K562 (cell line): ENCODE results near the gene NOP14. TPM values are rescaled to one million over a fixed set of nuclear protein-coding genes. Genes with fewer than 3 reads are reported as not detected.

Source experiments
- ATAC-seq: fragments of 200-7000 bp; cut with Tn5 transposase; 3 replicates; pipeline ENCODE4 v1.9.1; 2020; ENCODE audit warnings: moderate library complexity
- BruUV-seq: library from RNA; stranded (reverse); fragments of 400-500 nt; replicated peaks from 2 replicates; lab custom pipeline; 2021; lab: Mats Ljungman, UMichigan
- CTCF ChIA-PET: fragments of 300-600 bp; formaldehyde crosslinking; extraction: SDS; loops from one replicate; lab custom pipeline; 2021; ENCODE audit warnings: low intra/inter-chr PET ratio; lab: Yijun Ruan, JAX
- POLR2A ChIA-PET: fragments of 300-600, 350-650 bp; sonication (Branson Sonifier 250); formaldehyde crosslinking; extraction: SDS; loops from one replicate; lab custom pipeline; 2021; ENCODE audit warnings: antibody characterized with exemption, inconsistent platforms; lab: Yijun Ruan, JAX
- DNase-seq, 4 experiments: peaks; one replicate each; pipeline versions ENCODE4 v3.0.0 to v3.0.0-alpha.2; 2011 to 2018; ENCODE audit warnings: low spot score in 3 of 4, mixed read lengths in 3 of 4; ENCODE audit errors: extremely low read depth in 1 of 4
- FAIRE-seq: peaks from 2 replicates; lab custom pipeline; 2011; peaks lifted over from hg19 to GRCh38; lab: Jason Lieb, UNC
- H2AFZ ChIP-seq: 2 replicates; pipeline ENCODE4 v1.6.0; 2011; ENCODE audit warnings: low read depth, low read length, control low read depth, inconsistent platforms
- H3K27ac ChIP-seq: fragments of 200-600 bp; 3 replicates; pipeline ENCODE4 v1.8.0; 2011; ENCODE audit warnings: low read depth, mild to moderate bottlenecking, control low read depth, inconsistent platforms, low read length, moderate library complexity, mixed read lengths; ENCODE audit errors: extremely low read depth
- H3K27me3 ChIP-seq, 2 experiments: fragments of 300-600 bp in 1 of 2; 2 replicates in 1 of 2; 3 replicates in 1 of 2; pipeline versions ENCODE4 v1.6.0 to v1.8.0; 2011; ENCODE audit warnings: inconsistent platforms in 2 of 2, low read length in 2 of 2, mild to moderate bottlenecking in 1 of 2, mixed read lengths in 1 of 2, moderate library complexity in 1 of 2; ENCODE audit not compliant: control insufficient read depth in 2 of 2, insufficient read depth in 2 of 2
- H3K36me3 ChIP-seq: fragments of 300-600 bp; 3 replicates; pipeline ENCODE4 v1.8.0; 2011; ENCODE audit warnings: mild to moderate bottlenecking, low read length, inconsistent platforms; ENCODE audit not compliant: control insufficient read depth, insufficient read depth
- H3K4me1 ChIP-seq, 2 experiments: fragments of 200-600 bp in 1 of 2; replicated peaks in 1 of 2; 2 replicates in 1 of 2; 3 replicates in 1 of 2; pipeline versions ENCODE4 v1.5.1 to v1.8.0; 2011; ENCODE audit warnings: inconsistent platforms in 2 of 2, low read length in 2 of 2, mild to moderate bottlenecking in 1 of 2, mixed read lengths in 1 of 2, moderate library complexity in 1 of 2; ENCODE audit not compliant: control insufficient read depth in 2 of 2, insufficient read depth in 2 of 2
- H3K4me2 ChIP-seq: 2 replicates; pipeline ENCODE4 v1.6.1; 2011; ENCODE audit warnings: low read length, control low read depth, inconsistent platforms, mixed read lengths; ENCODE audit not compliant: insufficient read depth
- H3K4me3 ChIP-seq: fragments of 200-600 bp; sonication (generic), shearing (Covaris generic); 2 replicates; pipeline ENCODE4 v1.5.1; 2016; ENCODE audit warnings: control low read depth, inconsistent platforms
- H3K79me2 ChIP-seq: fragments of 200-600 bp; 3 replicates; pipeline ENCODE4 v1.8.0; 2011; ENCODE audit warnings: low read length, inconsistent platforms; ENCODE audit not compliant: control insufficient read depth, insufficient read depth
- H3K9ac ChIP-seq, 2 experiments: 2 replicates each; pipeline versions ENCODE4 v1.6.0 to v1.6.1; 2011; ENCODE audit warnings: low read depth in 2 of 2, low read length in 2 of 2, control low read depth in 1 of 2, inconsistent platforms in 1 of 2, mild to moderate bottlenecking in 1 of 2, mixed read lengths in 1 of 2; ENCODE audit not compliant: insufficient read depth in 1 of 2
- H3K9me1 ChIP-seq: one replicate; pipeline ENCODE4 v1.6.0; 2011; ENCODE audit warnings: inconsistent platforms, mild to moderate bottlenecking, low read length, moderate library complexity; ENCODE audit not compliant: control insufficient read depth, insufficient read depth
- H3K9me3 ChIP-seq: replicated peaks from 2 replicates; pipeline ENCODE4 v1.5.1; 2011; ENCODE audit warnings: low read depth, low read length, inconsistent platforms; ENCODE audit not compliant: control insufficient read depth, insufficient read depth
- H4K20me1 ChIP-seq: replicated peaks from 2 replicates; pipeline ENCODE4 v1.6.1; 2011; ENCODE audit warnings: low read length, inconsistent platforms, mixed read lengths; ENCODE audit not compliant: control insufficient read depth, insufficient read depth
- CBX3 ChIP-seq, 2 experiments: IDR thresholded peaks; 1 replicate in 1 of 2; 2 replicates in 1 of 2; pipeline ENCODE4 v1.6.1; 2012; ENCODE audit warnings: inconsistent platforms in 2 of 2, low read length in 2 of 2, borderline replicate concordance in 1 of 2, control low read depth in 1 of 2
- CREM ChIP-seq: IDR thresholded peaks from 2 replicates; pipeline ENCODE4 v1.6.1; 2014; ENCODE audit warnings: antibody characterized with exemption, low read depth
- ESRRA ChIP-seq: fragments of 450-650 bp; IDR thresholded peaks from 2 replicates; pipeline ENCODE4 v1.6.1; 2014; ENCODE audit warnings: low read depth, mild to moderate bottlenecking, moderate library complexity, borderline replicate concordance
- FOSL1 ChIP-seq: fragments of 200-800 bp; sonication (Bioruptor generic); conservative IDR thresholded peaks from 2 replicates; pipeline ENCODE4 v1.6.1; 2016; ENCODE audit warnings: missing genetic modification characterization, missing compliant biosample characterization
- FOXP1 ChIP-seq: sonication (generic); formaldehyde crosslinking; IDR thresholded peaks from 2 replicates; pipeline ENCODE4 v1.8.0; 2022; ENCODE audit warnings: mild to moderate bottlenecking, missing genetic modification reagents
- FUS ChIP-seq: fragments of 200-400 bp; formaldehyde crosslinking; optimal IDR thresholded peaks from 2 replicates; pipeline ENCODE3; 2017; ENCODE audit warnings: low read depth, low read length
- KAT2B ChIP-seq: IDR thresholded peaks from one replicate; pipeline ENCODE4 v1.6.1; 2012; ENCODE audit warnings: low read depth, mild to moderate bottlenecking, control low read depth, inconsistent platforms, low read length, moderate library complexity
- L3MBTL2 ChIP-seq: fragments of 450-650 bp; IDR thresholded peaks from 2 replicates; pipeline ENCODE4 v1.6.1; 2016; ENCODE audit warnings: mild to moderate bottlenecking, moderate library complexity
- MAZ ChIP-seq, 2 experiments: fragments of 450-650 bp in 1 of 2; sonication (generic) in 1 of 2; formaldehyde crosslinking; IDR thresholded peaks in 1 of 2; conservative IDR thresholded peaks in 1 of 2; 2 replicates each; pipeline versions ENCODE4 v1.4.0 to v1.5.0; 2020; ENCODE audit warnings: mild to moderate bottlenecking in 1 of 2, missing genetic modification reagents in 1 of 2
- NR2C1 ChIP-seq, 2 experiments: fragments of 450-650 bp; IDR thresholded peaks; 2 replicates each; pipeline ENCODE4 v1.6.1; 2017; ENCODE audit warnings: mild to moderate bottlenecking in 2 of 2, antibody characterized with exemption in 1 of 2, inconsistent platforms in 1 of 2, missing compliant biosample characterization in 1 of 2, missing genetic modification characterization in 1 of 2
- RBBP5 ChIP-seq: fragments of 200-600 bp; sonication (generic); IDR thresholded peaks from 2 replicates; pipeline ENCODE4 v1.6.1; 2012; ENCODE audit warnings: borderline replicate concordance, mild to moderate bottlenecking, low read length, control low read depth, inconsistent platforms; ENCODE audit not compliant: insufficient read depth, poor library complexity, severe bottlenecking
- U2AF1 ChIP-seq: fragments of 200-400 bp; formaldehyde crosslinking; optimal IDR thresholded peaks from 2 replicates; pipeline ENCODE3; 2017; ENCODE audit warnings: mild to moderate bottlenecking, low read depth, low read length, moderate library complexity
- XRCC5 ChIP-seq: fragments of 200-400 bp; formaldehyde crosslinking; IDR thresholded peaks from 2 replicates; pipeline ENCODE4 v1.6.1; 2017; ENCODE audit warnings: low read depth, mild to moderate bottlenecking, low read length
- ZFPM2 ChIP-seq: fragments of 250-450 bp; sonication (Bioruptor Pico); IDR thresholded peaks from 2 replicates; pipeline ENCODE4 v1.5.1; 2022; ENCODE audit warnings: mild to moderate bottlenecking
- WGBS: fragments of 100-300 bp; shearing (Covaris generic); methylation state at CpG from one replicate; pipeline ENCODE4 v1.1.6; 2016; ENCODE audit warnings: low coverage, mixed read lengths; ENCODE audit not compliant: insufficient coverage; ENCODE audit errors: missing lambda C conversion rate; 5-methylcytosine and 5-hydroxymethylcytosine counted together
- in situ Hi-C: fragments of 300-500 bp; cut with MboI; formaldehyde crosslinking; loops from 4 replicates; pipeline ENCODE4 v1.15.0; 2018; ENCODE audit warnings: inconsistent platforms, mixed read lengths
- intact Hi-C: fragments of 100-400 bp; cut with micrococcal nuclease; formaldehyde crosslinking; loops from 2 replicates; pipeline ENCODE4 v1.14.2; 2022
- polyA plus RNA-seq, 8 experiments: library from polyadenylated mRNA; depleted of rRNA in 4 of 8; stranded (reverse) in 5 of 8; unstranded in 3 of 8; fragments of >200 nt; fragmentation: Nextera tagmentation in 2 of 8; fragmentation: Illumina TruSeq in 1 of 8; extraction: Ambion mirVana in 2 of 8; extraction: Trizol in 1 of 8; gene quantifications; 2 replicates each; pipeline versions ENCODE4 v1.2.1 to v1.2.3, GENCODE V29; 2011 to 2014; ENCODE audit warnings: inconsistent platforms in 1 of 8, missing spikeins in 1 of 8
- total RNA-seq, 7 experiments: library from RNA; depleted of rRNA in 6 of 7; stranded (reverse); fragments of >200 nt in 6 of 7; fragmentation: Illumina TruSeq in 2 of 7; extraction: Trizol in 2 of 7; gene quantifications; 2 replicates each; pipeline versions ENCODE4 v1.2.1 to v1.2.3, GENCODE V29; 2011 to 2021; ENCODE audit warnings: low replicate concordance in 1 of 7
- TF ChIP-seq, protein P1 (sequence below), 2 experiments: IDR thresholded peaks; 2 replicates each; pipeline ENCODE4 v1.6.1; 2012; ENCODE audit warnings: improper control_type of control experiment in 2 of 2, low read depth in 2 of 2, low read length in 2 of 2, borderline replicate concordance in 1 of 2
- TF ChIP-seq, protein P2 (sequence below): sonication (generic); formaldehyde crosslinking; IDR thresholded peaks from 2 replicates; pipeline ENCODE4 v1.8.0; 2022; ENCODE audit warnings: missing genetic modification reagents, mild to moderate bottlenecking, moderate library complexity, borderline replicate concordance

NOP14 gene
- total and polyA plus RNA-seq, 9 of the 15 experiments (the other 6 are each of a cell fraction or from before 2014, with no cell fraction given), result 12.7 to 76.0 (median 50.9) TPM

- TF ChIP-seq, protein P1, sequence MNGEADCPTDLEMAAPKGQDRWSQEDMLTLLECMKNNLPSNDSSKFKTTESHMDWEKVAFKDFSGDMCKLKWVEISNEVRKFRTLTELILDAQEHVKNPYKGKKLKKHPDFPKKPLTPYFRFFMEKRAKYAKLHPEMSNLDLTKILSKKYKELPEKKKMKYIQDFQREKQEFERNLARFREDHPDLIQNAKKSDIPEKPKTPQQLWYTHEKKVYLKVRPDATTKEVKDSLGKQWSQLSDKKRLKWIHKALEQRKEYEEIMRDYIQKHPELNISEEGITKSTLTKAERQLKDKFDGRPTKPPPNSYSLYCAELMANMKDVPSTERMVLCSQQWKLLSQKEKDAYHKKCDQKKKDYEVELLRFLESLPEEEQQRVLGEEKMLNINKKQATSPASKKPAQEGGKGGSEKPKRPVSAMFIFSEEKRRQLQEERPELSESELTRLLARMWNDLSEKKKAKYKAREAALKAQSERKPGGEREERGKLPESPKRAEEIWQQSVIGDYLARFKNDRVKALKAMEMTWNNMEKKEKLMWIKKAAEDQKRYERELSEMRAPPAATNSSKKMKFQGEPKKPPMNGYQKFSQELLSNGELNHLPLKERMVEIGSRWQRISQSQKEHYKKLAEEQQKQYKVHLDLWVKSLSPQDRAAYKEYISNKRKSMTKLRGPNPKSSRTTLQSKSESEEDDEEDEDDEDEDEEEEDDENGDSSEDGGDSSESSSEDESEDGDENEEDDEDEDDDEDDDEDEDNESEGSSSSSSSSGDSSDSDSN (IDR thresholded peaks at IDR 0.05; ENCODE audit: borderline replicate concordance in 1 of 2, low read depth in 2 of 2, low read length in 2 of 2), result 0 out of 4 replicates have a peak, but pooled peaks have one; percentile 11 to 51
- TF ChIP-seq CREM, result peak; percentile 71
- no peak for TF ChIP-seq ESRRA
- peak; percentile 49 for TF ChIP-seq NR2C1 (IDR thresholded peaks at IDR 0.05)
- TF ChIP-seq NR2C1 (tag; IDR thresholded peaks at IDR 0.05), result peak; percentile 59; the same call in 1 of the 2 replicates
- no peak for TF ChIP-seq FUS
Observed at GRCh38 chr4:2962614-2963174, 512 bp downstream of the NOP14 start (continued).

DNA sequence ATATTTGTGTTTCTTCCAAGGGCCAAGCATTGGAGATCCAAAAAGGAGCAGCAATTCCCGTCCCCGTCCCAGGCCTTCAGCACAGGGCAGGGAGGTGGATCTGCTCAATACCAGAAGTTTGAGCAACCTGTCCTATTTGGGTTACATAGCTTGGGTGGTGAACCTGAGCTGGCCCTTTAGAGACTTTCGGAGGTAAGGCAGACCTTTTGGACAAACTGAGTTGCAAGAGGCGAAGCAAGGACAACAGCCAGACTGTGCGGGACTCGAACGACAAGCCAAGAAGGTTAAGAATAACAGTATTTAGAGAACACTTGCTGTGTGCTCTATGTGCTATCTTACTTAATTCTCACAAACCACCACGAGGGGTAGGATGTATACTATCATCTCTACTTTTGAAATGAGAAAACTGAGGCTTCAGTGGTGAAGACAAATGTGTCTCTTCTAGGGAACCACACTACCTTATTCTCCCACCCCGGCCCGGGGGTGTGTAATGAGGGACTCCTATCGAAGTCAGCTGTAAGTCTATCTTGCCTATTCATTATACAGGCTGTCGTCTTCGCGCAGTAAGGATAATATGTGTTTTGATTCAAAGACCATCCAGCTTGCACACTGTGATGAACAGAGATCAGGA is 1.3 kb downstream of the NOP14 start:
- H3K4me3 ChIP-seq, result peak overlapping the region; percentile 90
- intact Hi-C loops, result no loop called here
- H4K20me1 ChIP-seq, result peaks cover 11% of the 10 kb centered on the region
- peak in 2 of 4 experiments; percentile 39 to 56 for DNase-seq
- no peaks in the 10 kb centered on the region for H3K9me1 ChIP-seq
- WGBS, result 1% methylated on average over 14 of the region's 14 CpGs
- no peaks in the 10 kb centered on the region for H3K27me3 ChIP-seq
- H2AFZ ChIP-seq, result no peak overlapping the region; the same call in 1 of the 2 replicates
- peak overlapping the region; percentile 91 for H3K27ac ChIP-seq
- no peaks in the 10 kb centered on the region for H3K9me3 ChIP-seq
- peaks cover 40% of the 10 kb centered on the region for H3K36me3 ChIP-seq
- H3K4me1 ChIP-seq, result peaks cover 20 to 24% of the 10 kb centered on the region in 2 experiments; a peak in 4 of 5 replicates
- CTCF ChIA-PET, result interaction anchor here (0.6 kb wide), 1 partner anchor 8 kb away, joined by 3 read pairs; no protein-coding TSS in a partner anchor
- FAIRE-seq, result no peak
- BruUV-seq, result TSS peak; percentile 65
- peaks cover 62% of the 10 kb centered on the region for H3K79me2 ChIP-seq
- peak; percentile 10 for ATAC-seq
- peak overlapping the region; percentile 82 for H3K4me2 ChIP-seq
- POLR2A ChIA-PET, result interaction anchor here (0.6 to 3.5 kb wide), 8 partner anchors 9 to 433 kb away, joined by 3 to 30 read pairs (median 6); no protein-coding TSS in a partner anchor
- in situ Hi-C loops, result no loop called here
- peak overlapping the region; percentile 90 to 100; a peak in 3 of 4 replicates for H3K9ac ChIP-seq
- TF ChIP-seq RBBP5 (peak; percentile 63), XRCC5 (0 out of 2 replicates have a peak, but pooled peaks have one; percentile 59), CBX3 (IDR thresholded peaks at IDR 0.05; ENCODE audit: borderline replicate concordance in 1 of 2, low read length in 2 of 2) (no peak), FOXP1 (0 out of 2 replicates have a peak, but pooled peaks have one; percentile 48), ZFPM2 (no peak), FOSL1 (tag) (no peak), MAZ (CRISPR knock-in tag; conservative IDR thresholded peaks at IDR 0.05 in 1 of 2, IDR thresholded peaks at IDR 0.05 in 1 of 2) (no peak), KAT2B (no peak), L3MBTL2 (no peak), U2AF1 (no peak)
- TF ChIP-seq, protein P2, sequence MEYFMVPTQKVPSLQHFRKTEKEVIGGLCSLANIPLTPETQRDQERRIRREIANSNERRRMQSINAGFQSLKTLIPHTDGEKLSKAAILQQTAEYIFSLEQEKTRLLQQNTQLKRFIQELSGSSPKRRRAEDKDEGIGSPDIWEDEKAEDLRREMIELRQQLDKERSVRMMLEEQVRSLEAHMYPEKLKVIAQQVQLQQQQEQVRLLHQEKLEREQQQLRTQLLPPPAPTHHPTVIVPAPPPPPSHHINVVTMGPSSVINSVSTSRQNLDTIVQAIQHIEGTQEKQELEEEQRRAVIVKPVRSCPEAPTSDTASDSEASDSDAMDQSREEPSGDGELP (CRISPR knock-in tag), result peak; percentile 15; the same call in 1 of the 2 replicates
